GM19452 (cell line): ENCODE results near the gene DTD2.
A peak's percentile ranks its signal among the peaks of the same experiment; 100 is the strongest.
"Not testable (repeated sequence)": the region's sequence is repeated elsewhere in the genome, so short reads cannot be mapped to it uniquely, and the experiment has no call there.

ENCODE experiments used
- ATAC-seq: cut with Tn5 transposase; IDR thresholded peaks from one replicate; pipeline ENCODE4 v1.9.1; 2021; ENCODE audit not compliant: unreplicated experiment

DTD2 gene

DNA sequence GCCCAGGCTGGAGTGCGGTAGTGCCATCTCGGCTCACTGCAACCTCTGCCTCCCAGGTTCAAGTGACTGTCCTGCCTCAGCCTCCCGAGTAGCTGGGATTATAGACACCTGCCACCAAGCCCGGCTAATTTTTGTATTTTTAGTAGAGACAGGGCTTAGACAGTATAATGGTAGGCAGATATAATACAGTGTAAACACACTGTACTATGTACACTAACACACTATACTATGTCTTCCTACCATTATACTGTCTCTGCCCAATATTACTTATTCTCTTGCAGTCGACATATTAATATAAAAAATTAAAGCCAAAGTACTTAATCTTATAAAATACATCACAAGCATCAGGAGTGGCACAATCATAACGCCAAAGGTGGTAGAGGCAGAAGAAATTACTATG, 15.0 kb downstream of the DTD2 start:
- ATAC-seq, result no peak

DNA sequence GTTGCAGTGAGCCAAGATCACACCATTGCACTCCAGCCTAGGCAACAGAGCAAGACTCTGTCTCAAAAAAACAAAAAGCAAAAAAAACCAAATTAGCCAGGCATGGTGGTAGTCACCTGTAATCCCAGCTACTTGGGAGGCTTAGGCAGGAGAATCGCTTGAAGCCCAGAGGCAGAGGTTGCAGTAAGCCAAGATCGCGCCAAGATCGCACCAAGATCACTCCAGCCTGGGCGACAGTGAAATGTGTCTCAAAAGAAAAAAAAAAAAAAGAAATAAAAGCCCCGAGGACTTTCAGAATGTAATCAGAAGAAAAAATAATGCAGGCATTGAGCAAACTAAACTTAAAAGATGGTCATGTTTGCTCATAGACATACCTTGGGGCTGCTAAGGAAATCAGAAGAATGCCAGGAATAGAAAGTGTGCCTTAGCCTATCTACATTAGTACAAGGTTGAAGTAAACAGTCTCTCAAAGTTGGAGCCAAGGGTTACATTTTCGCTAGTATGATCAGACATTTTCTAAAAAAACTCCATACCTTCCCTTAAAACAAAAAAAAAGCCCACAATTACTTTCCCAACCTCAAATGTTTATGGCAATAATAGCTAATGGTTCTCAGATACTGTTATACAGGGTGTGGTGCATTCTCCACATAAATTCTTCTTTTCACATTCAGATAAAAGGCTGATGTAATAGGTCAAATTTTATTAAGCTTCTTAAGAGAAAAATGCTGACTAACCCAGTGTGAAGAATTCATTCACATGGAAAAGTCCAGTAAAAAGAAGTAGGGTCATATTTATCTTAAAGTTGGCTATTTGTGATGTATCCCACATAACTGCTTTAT, 15.8 kb downstream of the DTD2 start:
- no peak for ATAC-seq

DNA sequence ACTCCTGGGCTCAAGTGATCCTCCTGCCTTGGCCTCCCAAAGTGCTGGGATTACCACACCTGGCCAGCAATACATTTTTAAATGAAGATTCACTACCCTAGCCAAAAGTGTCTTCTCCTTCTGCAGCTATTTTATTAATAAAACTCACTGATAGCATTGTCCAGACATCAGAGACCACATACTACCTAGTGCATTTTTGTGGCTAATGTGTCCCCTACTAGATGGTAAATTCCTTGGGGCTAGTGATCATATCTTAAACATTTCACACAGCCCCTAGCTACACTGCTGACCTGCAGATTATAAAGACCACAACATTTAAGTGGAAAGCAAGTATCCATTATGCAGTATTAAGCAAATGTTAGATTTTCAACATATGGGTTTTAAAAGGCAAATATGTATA, 17.0 kb downstream of the DTD2 start:
- ATAC-seq, result no peak

DNA sequence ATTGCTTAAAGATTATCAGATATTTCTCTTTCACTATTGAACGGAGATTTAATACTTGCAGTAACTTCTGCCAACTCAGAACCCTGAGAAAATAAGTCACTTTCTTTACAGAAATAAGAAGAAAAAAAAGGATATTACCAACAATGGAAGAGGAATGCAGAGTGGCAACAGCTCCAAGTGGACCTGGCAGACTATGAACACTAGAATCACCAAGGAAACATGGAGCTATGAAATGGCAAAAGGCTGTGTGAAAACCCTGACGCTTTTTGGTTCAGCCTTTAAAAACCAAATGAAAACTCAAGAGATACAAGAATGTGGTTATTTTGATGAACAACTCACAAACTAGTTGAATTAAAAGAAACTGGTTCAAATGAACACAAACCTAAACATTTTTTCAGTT, 17.7 kb downstream of the DTD2 start:
- ATAC-seq, result no peak

DNA sequence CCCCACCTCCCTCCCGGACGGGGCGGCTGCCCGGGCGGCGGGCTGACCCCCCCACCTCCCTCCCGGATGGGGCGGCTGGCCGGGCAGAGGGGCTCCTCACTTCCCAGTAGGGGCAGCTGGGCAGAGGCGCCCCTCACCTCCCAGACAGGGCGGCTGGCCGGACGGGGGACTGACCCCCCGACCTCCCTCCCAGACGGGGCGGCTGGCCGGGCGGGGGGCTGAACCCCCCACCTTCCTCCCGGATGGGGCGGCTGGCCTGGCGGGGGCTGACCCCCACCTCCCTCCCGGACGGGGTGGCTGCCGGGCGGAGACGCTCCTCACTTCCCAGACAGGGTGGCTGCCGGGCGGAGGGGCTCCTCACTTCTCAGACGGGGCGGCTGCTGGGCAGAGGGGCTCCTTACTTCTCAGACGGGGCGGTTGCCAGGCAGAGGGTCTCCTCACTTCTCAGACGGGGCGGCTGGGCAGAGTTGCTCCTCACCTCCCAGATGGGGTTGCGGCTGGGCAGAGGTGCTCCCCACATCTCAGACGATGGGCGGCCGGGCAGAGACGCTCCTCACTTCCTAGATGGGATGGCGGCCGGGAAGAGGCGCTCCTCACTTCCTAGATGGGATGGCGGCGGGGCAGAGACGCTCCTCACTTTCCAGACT, 20.1 kb downstream of the DTD2 start:
- not testable (repeated sequence) for ATAC-seq

DNA sequence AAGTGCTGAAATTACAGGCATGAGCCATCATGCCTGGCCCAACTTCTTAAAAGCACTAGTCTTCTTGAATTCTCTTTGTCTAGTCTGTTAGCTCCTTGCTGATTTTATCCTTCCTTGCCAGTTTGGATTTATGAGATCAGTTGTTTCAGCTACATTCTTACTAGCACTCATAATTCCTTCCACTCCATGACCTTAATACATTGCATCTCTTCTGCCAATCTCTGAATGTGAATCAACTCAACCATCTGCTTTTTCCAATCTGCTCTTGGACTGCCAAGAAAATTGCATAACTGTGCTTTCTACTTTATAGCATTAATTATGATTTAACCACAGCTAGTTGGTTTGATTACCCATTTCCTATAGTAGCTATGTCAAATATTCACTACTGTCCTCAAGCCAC, 22.0 kb downstream of the DTD2 start:
- no peak for ATAC-seq

DNA sequence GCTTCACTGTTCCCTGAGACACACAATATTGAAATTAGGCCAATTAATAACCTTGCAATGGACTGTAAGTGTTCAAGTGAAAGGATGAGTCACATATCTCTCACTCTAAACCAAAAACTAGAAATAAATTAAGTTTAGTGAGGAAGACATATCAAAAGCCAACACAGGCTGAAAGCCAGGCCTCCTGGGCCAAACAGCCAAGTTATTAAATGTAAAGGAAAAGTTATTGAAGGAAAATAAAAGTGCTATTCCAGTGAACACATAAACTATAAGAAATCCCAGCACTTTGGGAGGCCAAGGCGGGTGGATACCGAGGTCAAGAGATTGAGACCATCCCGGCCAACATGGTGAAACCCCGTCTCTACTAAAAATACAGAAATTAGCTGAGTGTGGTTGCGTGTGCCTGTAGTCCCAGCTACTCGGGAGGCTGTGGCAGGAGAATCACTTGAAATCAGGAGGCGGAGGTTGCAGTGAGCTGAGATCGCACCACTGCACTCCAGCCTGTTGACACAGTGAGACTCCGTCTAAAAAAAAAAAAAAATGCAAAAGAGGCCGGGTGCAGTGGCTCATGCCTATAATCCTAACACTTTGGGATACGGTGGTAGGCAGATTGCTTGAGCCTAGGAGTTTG, 26.6 kb downstream of the DTD2 start:
- ATAC-seq, result no peak

DNA sequence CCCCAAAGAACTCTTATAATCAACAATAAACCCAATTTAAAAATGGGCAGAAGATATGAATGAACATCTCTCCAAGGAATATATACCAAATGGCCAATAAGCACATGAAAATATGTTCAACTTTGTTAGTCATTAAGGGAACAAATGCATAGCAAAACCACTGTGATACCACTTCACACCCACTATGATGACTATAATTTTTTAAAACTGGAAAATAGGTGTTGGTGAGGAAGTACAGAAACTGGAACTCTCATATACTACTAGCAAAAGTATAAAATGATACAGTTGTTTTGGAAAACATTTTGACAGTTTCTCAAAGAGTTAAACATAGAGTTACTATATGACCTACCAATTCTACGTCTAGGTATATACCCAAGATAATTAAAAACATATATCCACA, 27.5 kb downstream of the DTD2 start:
- ATAC-seq, result no peak

DNA sequence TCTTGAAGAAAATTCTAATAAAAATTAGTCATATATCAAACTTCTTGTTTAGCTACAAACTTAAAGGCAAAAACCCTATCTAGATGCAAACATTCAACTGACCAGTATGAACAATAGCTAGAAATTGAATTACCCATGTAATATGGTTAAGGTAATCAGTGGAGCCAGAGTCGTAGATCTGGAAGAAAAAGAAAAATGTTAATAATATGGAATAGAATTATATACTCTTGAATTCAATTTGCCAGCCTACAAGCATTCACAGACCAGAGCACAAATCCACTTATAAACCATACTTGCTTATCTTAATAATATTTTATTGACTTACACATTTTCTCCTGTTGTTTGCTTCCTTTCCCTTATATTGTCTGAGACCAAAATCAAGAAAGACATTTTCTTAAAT, 29.3 kb downstream of the DTD2 start:
- ATAC-seq, result no peak

DNA sequence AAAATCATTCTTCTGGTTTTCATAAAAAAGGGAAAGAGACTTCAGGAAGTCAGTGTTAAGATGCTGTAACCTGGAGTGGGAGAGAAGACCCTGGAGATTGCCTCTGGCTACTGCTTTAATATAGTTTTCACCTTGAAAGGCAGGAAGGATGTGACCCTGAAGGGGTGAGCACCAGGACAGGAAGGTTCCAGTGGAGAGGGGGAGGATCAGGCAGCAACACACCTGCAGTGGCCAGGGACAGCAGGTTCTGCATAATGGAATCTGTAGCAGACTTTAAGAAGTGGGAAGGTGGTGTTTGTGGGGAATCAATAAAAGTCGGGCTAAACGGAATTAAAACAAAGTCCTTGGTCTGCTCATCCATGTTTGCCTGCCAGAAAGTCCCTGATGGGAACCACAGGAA, 30.6 kb downstream of the DTD2 start:
- ATAC-seq, result no peak

DNA sequence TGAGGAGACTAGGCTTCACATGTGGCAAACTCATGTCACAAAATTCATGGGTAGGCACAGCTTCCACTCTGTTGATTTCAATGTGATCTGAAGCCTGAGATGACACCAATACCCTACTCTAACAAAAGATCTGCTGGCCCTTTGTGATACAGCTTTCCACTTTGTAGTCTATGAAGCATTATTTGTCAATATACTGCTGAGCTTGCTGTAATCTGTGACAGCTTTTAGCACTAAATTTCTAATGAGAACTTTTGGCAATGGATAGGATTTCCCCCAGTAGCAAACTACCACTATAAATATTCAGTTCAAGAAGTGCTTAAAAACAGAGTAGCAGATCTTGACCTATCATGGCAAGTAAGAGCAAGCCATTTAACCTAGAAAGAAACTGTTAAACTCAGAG, 31.4 kb downstream of the DTD2 start:
- no peak for ATAC-seq

DNA sequence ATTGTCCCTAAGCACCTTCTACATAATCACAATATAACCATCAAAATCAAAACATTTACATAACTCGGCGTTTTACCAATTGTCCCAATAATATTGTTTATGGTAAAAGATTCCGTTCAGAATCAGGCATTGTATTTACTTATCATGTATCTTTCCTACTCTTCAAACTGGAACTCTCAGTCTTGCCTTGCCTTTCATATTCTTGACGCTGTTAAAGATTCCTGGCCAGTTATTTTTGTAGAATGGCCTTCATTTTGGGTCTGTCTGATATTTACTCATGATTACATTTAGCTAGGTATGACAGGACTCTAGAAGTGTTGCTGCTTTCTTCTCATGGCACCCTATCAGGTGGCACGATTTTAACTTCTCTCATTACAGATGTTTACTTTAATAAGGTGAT, 36.1 kb downstream of the DTD2 start:
- no peak for ATAC-seq

DNA sequence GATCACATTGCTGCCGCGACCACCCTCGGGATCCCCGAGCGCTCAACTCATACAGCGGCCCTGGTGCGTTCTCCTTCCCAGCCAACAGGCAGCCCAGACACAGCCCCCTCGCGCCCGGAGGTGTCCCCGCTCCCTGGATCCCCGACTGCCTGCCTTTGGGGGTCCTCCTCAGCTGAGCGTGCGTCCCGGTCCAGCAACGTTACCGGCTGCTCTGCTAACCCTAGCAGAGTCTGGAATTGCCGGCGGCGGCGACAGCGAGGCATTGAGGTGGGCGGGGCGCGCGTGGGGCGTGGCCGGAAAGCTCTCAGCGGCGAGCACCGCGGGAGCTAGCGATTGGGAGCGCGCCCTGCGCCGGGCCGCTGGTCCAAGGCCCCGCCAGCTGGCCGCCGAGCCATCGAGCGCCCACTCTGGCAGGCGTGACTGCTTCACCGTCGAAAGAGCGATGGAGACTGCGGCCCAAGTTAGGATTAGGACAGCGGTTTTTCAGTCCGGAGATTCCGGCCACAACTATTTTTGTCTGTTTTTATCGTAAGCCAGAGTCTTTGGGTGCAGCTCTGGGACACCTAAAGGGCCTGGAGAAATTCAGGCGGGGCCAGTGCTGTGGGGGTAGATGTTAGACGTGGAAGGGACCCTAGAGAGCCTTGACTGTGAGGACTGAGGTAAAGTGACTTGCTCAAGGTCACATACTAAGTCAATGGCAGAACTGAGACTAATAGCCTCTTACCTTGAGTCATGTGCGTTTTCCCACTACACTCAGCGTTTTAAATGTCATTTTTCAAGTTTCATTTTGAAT, 36.8 kb downstream of the DTD2 start, which contains the start of gene HEATR5A:
HEATR5A (minus strand) TSS at position 232 of the 793 bp plus-strand sequence. CDS start 17,575 bp downstream, outside the sequence.
- peak; percentile 98 for ATAC-seq

DNA sequence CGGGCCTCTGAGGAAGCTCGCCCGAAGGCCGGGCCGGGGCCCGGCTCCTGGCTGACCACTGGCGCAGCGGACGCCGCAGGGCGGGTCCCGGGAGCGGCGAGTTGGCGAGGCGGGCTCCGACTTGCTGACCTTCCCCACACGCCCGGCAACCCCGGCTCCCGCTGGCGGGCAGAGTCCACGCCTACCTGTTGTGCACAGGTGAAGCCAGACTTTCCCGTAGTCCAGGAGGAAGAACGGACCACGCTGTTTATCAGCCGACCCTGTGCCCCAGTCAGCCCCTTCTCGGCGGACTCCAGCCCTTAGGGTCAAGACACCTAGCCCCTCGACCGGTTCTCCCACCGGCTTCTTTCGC, 37.4 kb downstream of the DTD2 start:
- peak; percentile 14 for ATAC-seq

DNA sequence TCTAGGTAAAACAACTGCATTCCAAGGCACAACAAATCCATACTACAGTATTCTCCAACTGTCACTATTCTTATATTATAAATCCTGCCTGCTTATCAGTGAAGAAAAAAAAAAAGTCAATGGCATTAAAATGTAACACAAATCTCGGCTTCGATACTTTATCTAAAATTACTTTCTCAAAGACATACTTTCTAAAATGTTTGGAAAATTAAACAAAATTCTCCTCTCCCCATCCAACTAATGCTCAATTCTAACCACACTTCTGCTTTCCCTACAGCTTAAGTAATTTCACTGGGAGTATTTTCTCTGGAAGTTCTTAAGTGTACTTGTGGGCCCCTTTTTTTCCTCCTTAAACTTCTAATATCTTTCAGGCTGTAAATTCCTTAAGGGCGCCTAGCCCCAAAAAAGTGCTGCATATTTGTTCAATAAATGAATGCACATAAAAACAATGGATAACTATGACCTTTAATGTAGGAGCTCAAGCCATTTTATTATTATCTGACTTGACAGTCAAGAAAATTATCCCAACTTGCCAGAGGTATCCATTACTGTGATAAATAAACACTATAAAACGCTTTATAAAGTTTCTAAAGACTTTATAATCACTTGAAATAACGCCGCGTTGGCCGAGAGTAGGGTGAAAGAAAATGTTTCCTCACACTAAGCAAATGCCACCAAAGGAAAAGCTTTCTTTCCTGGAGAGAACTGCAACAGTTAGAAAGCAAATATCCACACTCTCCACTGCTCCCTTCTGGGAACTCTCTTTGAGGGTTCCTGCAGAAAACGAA, 37.9 kb downstream of the DTD2 start:
- no peak for ATAC-seq

DNA sequence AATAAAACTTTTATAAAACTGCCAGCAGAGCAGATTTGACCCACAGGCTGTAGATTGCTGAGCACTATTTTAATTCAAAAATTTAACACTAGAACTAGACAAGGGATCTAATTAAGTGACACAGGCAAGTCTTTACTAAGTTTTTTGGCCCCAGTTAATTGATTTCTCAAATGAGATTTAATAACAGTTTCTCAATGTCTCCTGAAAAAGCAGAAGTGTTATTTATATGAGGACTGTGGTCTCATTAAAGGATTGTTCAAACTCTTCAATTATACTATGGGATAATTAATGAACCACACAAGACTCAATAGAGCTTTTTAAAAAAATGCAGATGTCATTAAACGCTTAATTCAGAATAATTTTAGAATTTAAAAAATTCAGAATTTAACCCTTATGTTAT, 38.9 kb downstream of the DTD2 start:
- no peak for ATAC-seq

DNA sequence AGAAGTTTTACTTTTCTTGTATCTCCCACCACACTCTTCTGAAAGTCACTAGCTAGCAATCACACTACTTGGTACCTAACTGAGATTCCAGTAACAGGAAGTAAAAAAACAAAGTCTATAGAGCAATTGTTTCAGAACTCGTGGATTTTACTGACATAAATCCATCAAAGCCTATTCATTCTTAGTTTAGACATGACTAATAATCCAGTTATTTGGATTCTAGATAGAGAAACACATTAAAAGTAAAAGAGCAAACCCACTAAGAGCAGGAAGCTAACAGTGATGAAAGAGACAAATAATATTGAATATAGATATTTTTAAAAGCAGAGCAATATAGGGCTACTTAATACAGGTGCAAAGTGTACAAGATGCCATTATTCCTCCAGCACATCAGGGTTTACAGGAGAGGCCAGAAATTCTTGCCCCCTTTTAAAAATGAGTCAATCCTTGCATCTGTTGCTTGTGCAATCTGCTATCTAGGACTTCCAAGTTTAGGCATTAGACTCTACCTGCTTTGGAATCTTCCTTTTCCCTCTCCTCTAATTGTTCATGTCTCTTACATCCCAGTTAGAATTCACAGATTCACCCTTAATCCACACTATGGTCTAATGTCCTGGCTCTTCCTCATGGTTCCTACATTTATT, 43.0 kb downstream of the DTD2 start:
- no peak for ATAC-seq

DNA sequence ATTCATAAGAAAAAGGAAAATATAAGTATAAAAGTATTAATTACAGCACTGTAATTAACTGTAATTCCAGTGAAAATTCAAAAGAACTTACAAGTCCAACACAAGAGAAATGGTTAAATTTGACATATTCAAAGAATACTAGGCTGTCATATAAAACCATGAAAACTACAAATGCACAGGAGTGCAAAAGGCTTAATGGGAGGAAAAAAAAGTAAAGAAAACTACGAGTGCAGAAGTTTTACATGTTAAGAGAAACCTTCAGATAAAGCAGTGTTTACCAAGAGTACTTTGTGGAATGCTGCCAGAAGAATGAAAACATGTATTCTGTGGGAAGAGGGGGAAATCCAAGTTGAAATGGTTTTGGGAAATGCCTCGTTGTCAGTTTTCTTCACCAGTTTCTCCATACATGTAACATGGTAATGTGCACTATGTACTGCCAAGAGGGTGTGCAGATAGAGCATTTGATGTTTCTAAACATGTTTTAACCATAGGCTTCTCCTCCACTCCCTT, 46.0 kb downstream of the DTD2 start:
- ATAC-seq, result no peak

DNA sequence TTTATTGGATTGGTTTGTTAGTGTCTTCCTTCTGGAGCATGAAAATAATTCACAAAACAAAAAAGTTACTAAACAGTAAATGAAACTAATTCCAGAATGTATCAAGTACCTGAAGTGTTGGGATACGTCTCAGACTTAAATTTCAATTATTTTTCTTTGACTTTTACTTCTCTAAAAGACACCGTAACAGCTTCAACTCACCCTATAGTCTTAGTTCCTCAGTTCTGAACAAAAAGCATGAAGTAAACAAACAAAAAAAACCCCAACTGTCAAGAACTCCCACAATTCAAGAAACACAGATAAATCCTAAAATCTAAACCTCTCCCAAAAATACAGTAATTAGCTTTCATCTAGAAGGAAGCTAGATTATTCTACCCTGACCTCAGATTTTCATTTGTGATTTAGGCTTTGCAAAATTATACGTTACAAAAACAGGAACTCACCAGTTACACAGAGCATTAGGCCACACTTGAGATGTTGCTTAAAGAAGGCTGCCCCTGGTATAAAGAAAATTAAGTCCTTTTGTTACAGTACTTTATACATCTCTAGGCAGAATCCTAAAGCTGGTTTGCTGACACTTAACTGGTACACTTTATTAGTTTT, 47.2 kb downstream of the DTD2 start:
- ATAC-seq, result no peak
